GM12875 (cell line): Measurements from ENCODE around the gene CA9.

ENCODE experiments used
- H3K4me3 ChIP-seq: one replicate; pipeline ENCODE4 v1.5.1; 2011; ENCODE audit warnings: low read depth, low read length, control low read depth
- CTCF ChIP-seq: IDR thresholded peaks from 2 replicates; pipeline ENCODE4 v1.5.1; 2011; ENCODE audit warnings: low read depth, mild to moderate bottlenecking, control low read depth, inconsistent platforms, low read length, moderate library complexity, borderline replicate concordance; ENCODE audit not compliant: insufficient read depth

Gene CA9

DNA sequence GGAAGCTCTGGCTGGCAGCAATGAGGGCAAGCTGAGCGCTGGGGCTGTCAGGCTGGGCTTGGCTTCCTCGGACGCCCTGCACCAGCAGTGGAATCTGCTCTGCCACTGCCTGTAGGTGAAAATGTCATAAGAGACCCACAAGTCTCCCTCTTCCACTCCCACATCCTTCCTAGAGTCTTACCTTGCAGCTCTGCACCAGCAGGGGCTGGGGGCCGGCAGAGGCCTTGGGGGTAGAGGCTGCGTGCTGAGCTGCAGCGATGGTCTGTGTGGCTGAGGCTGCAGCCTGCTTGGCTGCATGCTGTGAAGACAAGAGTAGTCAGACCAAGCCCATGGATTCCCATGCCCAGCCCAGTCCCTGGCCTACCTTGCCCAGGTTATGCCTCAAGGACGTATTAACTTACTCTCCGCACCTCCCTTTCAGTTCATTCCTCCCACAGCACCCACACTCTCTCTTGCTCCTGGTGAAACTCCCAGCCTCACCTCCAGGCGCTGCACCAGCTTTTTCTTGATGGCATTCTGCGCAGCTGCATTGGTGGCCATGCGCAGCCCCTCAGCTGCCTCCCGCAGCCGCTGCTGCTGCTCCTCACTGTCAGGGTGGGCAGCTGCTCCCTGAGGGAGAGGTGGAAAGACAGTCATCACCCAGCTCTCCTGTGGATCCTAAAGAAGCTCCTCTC, 41.0 kb downstream of the CA9 start:
- H3K4me3 ChIP-seq: no peak overlapping the region
- TF ChIP-seq CTCF: no peak

DNA sequence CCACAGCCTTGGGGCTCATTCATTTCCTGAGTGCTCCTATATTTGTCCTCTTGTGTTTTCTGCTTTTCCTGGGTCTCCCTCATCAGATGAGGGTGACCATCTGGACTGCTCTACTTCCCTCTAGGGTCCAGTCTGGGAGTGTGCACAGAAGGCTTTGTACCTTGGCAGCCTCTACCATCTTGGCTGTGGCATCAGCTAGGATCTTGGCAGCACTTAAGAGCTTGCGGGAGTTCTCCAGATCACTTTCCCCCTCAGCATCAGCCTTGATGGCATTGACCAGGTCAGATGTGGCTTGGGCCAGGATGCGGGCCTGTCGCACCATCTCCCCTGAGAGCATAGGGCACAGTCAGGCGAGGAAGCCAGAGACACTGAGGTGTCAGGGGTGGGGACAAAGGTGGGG, 42.5 kb downstream of the CA9 start:
- no peak overlapping the region for H3K4me3 ChIP-seq
- TF ChIP-seq CTCF: no peak

GRCh38 chr9:35717132-35717870, 43.6 kb downstream of the CA9 start:
- H3K4me3 ChIP-seq: no peak overlapping the region
- TF ChIP-seq CTCF: no peak

DNA sequence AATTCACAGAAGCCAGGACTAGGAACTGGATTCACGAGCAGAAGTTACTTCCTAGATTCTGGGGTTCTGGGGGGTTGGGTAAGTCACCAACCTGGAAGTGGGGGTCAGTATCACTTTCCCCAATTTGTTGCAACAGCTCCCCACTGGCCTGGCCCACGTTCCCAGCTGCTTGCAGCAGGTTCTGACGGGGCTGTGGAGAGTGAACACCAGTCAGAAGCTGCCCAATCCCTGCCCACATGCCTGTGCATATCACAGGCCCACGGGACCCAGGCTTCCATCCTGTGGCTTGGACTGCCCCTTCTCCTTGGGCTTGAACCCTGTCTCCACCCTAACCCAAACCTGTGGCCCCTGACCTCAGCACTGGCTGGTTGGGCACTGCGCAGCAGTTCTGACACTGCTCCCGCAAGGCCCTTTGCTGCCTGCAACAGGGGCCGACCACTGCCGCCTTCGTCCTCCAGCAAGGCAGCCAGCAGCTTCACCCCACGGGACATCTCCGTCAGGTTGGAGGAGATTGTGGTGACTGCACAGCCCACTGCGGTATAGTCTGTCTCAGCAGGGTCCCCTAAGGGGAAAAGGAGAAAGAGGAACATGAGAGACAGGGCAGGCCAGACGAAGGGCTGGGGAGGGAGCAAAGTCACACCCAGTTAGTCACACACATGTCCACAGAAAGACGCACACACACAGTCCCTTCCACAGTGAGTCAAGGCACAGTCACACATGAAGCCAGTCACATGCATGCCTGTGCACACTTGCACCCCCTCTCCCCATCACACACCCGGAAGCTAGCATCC, 45.2 kb downstream of the CA9 start:
- H3K4me3 ChIP-seq: no peak overlapping the region
- no peak for TF ChIP-seq CTCF

DNA sequence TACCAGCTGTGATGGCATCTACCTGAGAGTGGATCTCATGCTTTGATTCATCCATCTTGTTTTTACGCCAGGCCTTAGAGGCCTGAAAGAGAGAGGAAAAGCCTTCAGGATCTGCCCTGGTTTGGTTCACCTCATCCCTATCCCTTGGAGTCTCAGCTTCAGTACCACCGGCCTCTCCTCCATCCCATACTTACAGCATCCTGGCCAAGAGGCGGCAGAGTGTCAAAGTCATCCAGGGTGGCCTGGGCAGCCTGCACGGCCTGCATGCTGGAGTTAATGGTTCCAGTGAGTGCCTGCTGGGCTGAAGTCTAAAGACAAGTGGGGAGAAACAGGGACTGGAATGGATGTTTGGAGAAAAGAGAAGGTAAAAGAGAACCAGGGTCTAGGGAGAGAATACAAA, 45.8 kb downstream of the CA9 start:
- no peak for TF ChIP-seq CTCF

DNA sequence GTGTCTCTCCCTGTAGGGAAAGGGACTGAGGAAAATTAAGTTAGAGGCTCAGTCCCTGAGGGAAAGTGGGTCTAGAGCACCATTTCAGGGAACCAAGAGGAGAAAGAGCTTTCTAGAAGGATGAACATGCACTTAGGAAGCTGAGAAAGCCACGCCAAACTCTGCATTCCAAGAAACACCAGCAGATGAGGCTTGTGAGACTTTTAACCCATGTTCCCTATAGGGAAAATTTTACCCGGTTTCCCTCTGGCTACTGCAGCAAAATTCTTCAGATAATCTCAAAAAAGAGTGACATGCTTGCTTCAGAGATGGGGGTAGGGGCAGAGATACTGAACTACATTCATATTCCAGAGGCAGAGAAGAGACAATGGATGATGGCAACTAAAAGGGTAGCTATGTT, 49.7 kb downstream of the CA9 start:
- no peak for TF ChIP-seq CTCF
- no peak overlapping the region for H3K4me3 ChIP-seq

More for the DNA sequence above, 45.8 kb downstream of the CA9 start:
- H3K4me3 ChIP-seq: no peak overlapping the region
